Gastrocnemius medialis (tissue), 4 donors: ENCODE results near the gene DIP2C.

Experiments used
- POLR2A ChIP-seq, 2 donors: fragments of 450-650 bp; IDR thresholded peaks; one replicate each; pipeline ENCODE4 v1.6.1; 2017; ENCODE audit warnings: antibody characterized with exemption in 2 of 2, mild to moderate bottlenecking in 2 of 2, moderate library complexity in 2 of 2
- TF ChIP-seq, protein P1 (sequence below), 5 experiments: fragments of 450-650 bp in 3 of 5; fragments of 200-600 bp in 2 of 5; sonication (generic) in 2 of 5; IDR thresholded peaks in 4 of 5; conservative IDR thresholded peaks in 1 of 5; 1 replicate in 4 of 5; 2 replicates in 1 of 5; pipeline ENCODE4 v1.5.1; 2016 to 2019; ENCODE audit warnings: antibody characterized with exemption in 5 of 5, mild to moderate bottlenecking in 3 of 5, moderate library complexity in 3 of 5

DNA sequence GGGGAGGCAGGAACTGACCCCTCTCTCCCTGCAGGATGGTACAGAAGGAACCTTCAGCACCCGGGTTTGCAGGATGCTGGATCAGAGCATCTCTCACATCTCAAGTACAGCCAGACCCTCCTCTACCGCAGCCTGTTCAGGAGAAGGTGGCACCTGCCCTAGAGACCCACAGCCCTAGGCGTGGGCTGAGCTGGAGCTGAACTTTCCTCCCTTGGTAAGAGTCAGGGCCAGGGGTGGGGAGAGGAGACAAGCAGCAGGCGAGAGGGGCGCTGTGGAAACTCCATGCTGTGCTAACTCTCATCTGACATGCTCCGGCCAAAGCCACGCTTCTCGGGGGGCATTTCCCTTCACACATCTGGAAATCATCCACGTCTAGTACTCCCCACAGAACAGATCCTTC lies 154.4 kb downstream of the DIP2C start:
- TF ChIP-seq, protein P1, sequence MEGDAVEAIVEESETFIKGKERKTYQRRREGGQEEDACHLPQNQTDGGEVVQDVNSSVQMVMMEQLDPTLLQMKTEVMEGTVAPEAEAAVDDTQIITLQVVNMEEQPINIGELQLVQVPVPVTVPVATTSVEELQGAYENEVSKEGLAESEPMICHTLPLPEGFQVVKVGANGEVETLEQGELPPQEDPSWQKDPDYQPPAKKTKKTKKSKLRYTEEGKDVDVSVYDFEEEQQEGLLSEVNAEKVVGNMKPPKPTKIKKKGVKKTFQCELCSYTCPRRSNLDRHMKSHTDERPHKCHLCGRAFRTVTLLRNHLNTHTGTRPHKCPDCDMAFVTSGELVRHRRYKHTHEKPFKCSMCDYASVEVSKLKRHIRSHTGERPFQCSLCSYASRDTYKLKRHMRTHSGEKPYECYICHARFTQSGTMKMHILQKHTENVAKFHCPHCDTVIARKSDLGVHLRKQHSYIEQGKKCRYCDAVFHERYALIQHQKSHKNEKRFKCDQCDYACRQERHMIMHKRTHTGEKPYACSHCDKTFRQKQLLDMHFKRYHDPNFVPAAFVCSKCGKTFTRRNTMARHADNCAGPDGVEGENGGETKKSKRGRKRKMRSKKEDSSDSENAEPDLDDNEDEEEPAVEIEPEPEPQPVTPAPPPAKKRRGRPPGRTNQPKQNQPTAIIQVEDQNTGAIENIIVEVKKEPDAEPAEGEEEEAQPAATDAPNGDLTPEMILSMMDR (IDR thresholded peaks at IDR 0.05 in 4 of 5, conservative IDR thresholded peaks at IDR 0.05 in 1 of 5), result no peak
- no peak for TF ChIP-seq POLR2A (IDR thresholded peaks at IDR 0.05)
